NT2/D1 (cell line): ENCODE measurements around the gene SFXN5.

Experiments
- SUZ12 ChIP-seq: IDR thresholded peaks from 2 replicates; pipeline ENCODE4 v1.6.1; 2011; ENCODE audit not compliant: insufficient read length, insufficient read depth; ENCODE audit errors: extremely low read depth
- YY1 ChIP-seq: IDR thresholded peaks from 2 replicates; pipeline ENCODE4 v1.6.1; 2011; ENCODE audit not compliant: insufficient read length, insufficient read depth

DNA sequence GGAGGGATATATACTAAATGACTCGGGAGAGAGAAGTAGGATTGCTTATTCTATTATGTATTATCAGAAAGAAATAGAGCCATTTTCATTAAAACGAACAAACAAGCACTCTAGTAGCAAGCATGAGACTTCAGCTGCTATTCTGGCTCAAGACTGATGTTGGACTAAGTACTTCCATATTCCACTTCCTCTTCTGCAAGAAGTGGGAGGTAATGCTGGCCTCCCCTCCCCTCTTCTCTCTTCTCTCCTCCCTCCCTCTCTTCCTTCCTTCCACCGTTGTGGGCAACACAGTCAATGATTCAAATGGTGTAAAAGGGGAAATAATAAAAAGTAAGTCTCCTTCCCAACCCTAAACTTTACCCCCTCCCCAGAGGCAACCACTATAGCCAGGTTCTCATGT is 91.6 kb downstream of the SFXN5 start:
- TF ChIP-seq SUZ12 (no peak), YY1 (no peak)
